CD8-positive, alpha-beta memory T cell (primary cell): Measurements from ENCODE around the gene CFAP157. TPM values are rescaled to one million over a fixed set of nuclear protein-coding genes. Genes with fewer than 3 reads are reported as not detected.

Source experiments
- CTCF ChIA-PET: fragments of 350-600 bp; sonication (Branson Sonifier 250); formaldehyde crosslinking; loops from one replicate; lab custom pipeline; 2021; ENCODE audit warnings: antibody characterized with exemption; lab: Charles Lee
- POLR2A ChIA-PET: fragments of 350-600 bp; sonication (Branson Sonifier 250); formaldehyde crosslinking; loops from one replicate; lab custom pipeline; 2021; ENCODE audit warnings: antibody characterized with exemption; lab: Charles Lee
- DNase-seq, 5 donors: peaks; one replicate each; pipeline versions ENCODE4 v3.0.0 to v3.0.0-alpha.2; 2020 to 2022; ENCODE audit warnings: mixed read lengths in 1 of 5
- H3K27ac ChIP-seq: one replicate; pipeline ENCODE4 v1.7.0; 2013; ENCODE audit warnings: low read depth, mild to moderate bottlenecking, low read length, moderate library complexity
- H3K27me3 ChIP-seq: 2 replicates; pipeline ENCODE4 v1.7.0; 2013; ENCODE audit warnings: low read length, mild to moderate bottlenecking; ENCODE audit not compliant: insufficient read depth, poor library complexity, severe bottlenecking
- H3K36me3 ChIP-seq: 2 replicates; pipeline ENCODE4 v1.7.0; 2013; ENCODE audit warnings: mild to moderate bottlenecking, low read length, moderate library complexity; ENCODE audit not compliant: insufficient read depth
- H3K4me1 ChIP-seq: 2 replicates; pipeline ENCODE4 v1.7.0; 2013; ENCODE audit warnings: mild to moderate bottlenecking, low read length, moderate library complexity; ENCODE audit not compliant: insufficient read depth
- H3K4me3 ChIP-seq: 2 replicates; pipeline ENCODE4 v1.7.0; 2013; ENCODE audit warnings: mild to moderate bottlenecking, low read length
- H3K9me3 ChIP-seq: 2 replicates; pipeline ENCODE4 v1.7.0; 2013; ENCODE audit warnings: mild to moderate bottlenecking, low read length
- H3K27ac Mint-ChIP-seq, 8 donors: one replicate each; pipeline ENCODE4 v1.8.0; 2020 to 2021; ENCODE audit warnings: mixed read lengths in 8 of 8, mild to moderate bottlenecking in 6 of 8, inconsistent platforms in 3 of 8, moderate library complexity in 3 of 8
- H3K27me3 Mint-ChIP-seq, 2 donors: one replicate each; pipeline ENCODE4 v1.8.0; 2020 to 2021; ENCODE audit warnings: mixed read lengths in 2 of 2, mild to moderate bottlenecking in 1 of 2, moderate library complexity in 1 of 2
- H3K36me3 Mint-ChIP-seq, 3 donors: one replicate each; pipeline ENCODE4 v1.8.0; 2020 to 2021; ENCODE audit warnings: mixed read lengths in 3 of 3, inconsistent platforms in 1 of 3, mild to moderate bottlenecking in 1 of 3
- H3K4me1 Mint-ChIP-seq, 3 donors: one replicate each; pipeline ENCODE4 v1.8.0; 2020 to 2021; ENCODE audit warnings: mixed read lengths in 3 of 3, inconsistent platforms in 1 of 3, mild to moderate bottlenecking in 1 of 3
- H3K4me3 Mint-ChIP-seq, 7 donors: one replicate each; pipeline ENCODE4 v1.8.0; 2020 to 2021; ENCODE audit warnings: mixed read lengths in 7 of 7, mild to moderate bottlenecking in 6 of 7, moderate library complexity in 4 of 7, inconsistent platforms in 2 of 7
- H3K9me3 Mint-ChIP-seq, 5 donors: one replicate each; pipeline ENCODE4 v1.8.0; 2020 to 2022; ENCODE audit warnings: mixed read lengths in 5 of 5, mild to moderate bottlenecking in 3 of 5, moderate library complexity in 2 of 5, inconsistent platforms in 1 of 5
- polyA plus RNA-seq: library from polyadenylated mRNA; unstranded; fragments of 300-500 nt; fragmentation: Illumina TruSeq; gene quantifications from one replicate; pipeline ENCODE4 v1.2.3, GENCODE V29; 2021
- total RNA-seq, 2 experiments: library from RNA; stranded (reverse); gene quantifications; one replicate each; pipeline ENCODE4 v1.2.3, GENCODE V29; 2021

The CFAP157 gene
- total and polyA plus RNA-seq, 3 experiments from 2014 or later = 0.33 TPM; not detected in 2

DNA sequence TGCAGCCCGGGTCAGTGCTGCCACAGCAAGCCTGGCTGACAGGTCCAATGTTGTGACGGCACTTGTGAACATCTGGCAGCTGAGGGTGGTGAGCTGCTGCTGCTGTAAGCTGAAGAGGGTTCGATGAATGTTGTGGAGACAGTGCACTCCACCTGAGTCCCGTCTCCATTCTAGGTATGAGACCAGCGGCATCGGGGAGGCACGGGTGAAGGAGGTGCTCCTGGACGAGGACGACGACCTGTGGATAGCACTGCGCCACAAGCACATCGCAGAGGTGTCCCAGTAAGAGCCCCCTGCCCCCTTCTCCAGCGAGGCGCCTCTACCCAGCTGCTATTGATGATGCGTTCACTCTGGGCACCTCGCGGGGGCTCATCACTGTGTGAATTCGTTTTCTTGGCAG lies 38.9 kb upstream of the CFAP157 start:
- H3K9me3 ChIP-seq = no peaks in the 10 kb centered on the region
- H3K4me3 ChIP-seq = no peak overlapping the region
- H3K4me3 Mint-ChIP-seq = no peak overlapping the region
- no peaks in the 10 kb centered on the region for H3K9me3 Mint-ChIP-seq
- H3K27ac Mint-ChIP-seq = no peak overlapping the region
- H3K4me1 Mint-ChIP-seq = no peaks in the 10 kb centered on the region
- ChIA-PET POLR2A (interaction anchor here (0.8 kb wide), 1 partner anchor 219 kb away, joined by 3 read pairs; no protein-coding TSS in a partner anchor), CTCF (interaction anchor here (0.9 kb wide), 1 partner anchor 11 kb away, joined by 3 read pairs; no protein-coding TSS in a partner anchor)
- H3K27me3 ChIP-seq = no peaks in the 10 kb centered on the region
- H3K36me3 ChIP-seq = no peaks in the 10 kb centered on the region
- H3K36me3 Mint-ChIP-seq = peaks cover 0 to 22% (median 7%) of the 10 kb centered on the region in 3 donors
- no peaks in the 10 kb centered on the region for H3K4me1 ChIP-seq
- no peak for DNase-seq
- peaks cover 0 to 1% of the 10 kb centered on the region in 2 donors for H3K27me3 Mint-ChIP-seq
- H3K27ac ChIP-seq = no peak overlapping the region

GRCh38 chr9:127673234-127673633 lies 33.6 kb upstream of the CFAP157 start:
- Histone ChIP-seq H3K36me3 (no peaks in the 10 kb centered on the region), H3K4me1 (no peaks in the 10 kb centered on the region), H3K27ac (no peak overlapping the region), H3K4me3 (no peak overlapping the region), H3K27me3 (no peaks in the 10 kb centered on the region), H3K9me3 (no peaks in the 10 kb centered on the region)
- Mint-ChIP-seq H3K36me3 (peaks cover 0 to 26% (median 8%) of the 10 kb centered on the region in 3 donors), H3K9me3 (no peaks in the 10 kb centered on the region), H3K4me3 (no peak overlapping the region), H3K27ac (no peak overlapping the region), H3K27me3 (no peaks in the 10 kb centered on the region), H3K4me1 (no peaks in the 10 kb centered on the region)
- ChIA-PET POLR2A (no interaction called here), CTCF (no interaction called here)
- no peak for DNase-seq

GRCh38 chr9:127676638-127677037 lies 30.1 kb upstream of the CFAP157 start:
- ChIA-PET CTCF (no interaction called here), POLR2A (no interaction called here)

DNA sequence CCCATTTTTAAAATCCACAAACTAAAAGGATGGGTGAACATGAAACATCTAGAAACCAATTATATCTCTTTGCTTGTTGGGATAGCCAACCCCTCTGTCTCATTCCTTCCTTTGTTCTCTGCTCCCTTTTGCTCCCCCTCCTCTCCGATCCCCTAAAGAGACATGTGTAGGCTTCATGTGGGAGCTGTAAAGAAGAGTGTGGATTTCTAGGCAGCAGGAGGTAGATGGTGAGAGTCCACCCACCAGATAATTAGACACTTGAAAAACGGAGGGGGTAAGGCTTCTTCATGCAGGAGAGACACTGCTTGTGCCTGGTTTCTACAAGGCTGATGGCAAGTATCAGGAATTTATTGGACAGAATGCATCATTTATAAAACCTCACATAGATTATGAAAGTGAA lies 27.3 kb upstream of the CFAP157 start:
- POLR2A ChIA-PET = no interaction called here

More at GRCh38 chr9:127676638-127677037, 30.1 kb upstream of the CFAP157 start:
- H3K4me1 Mint-ChIP-seq = no peaks in the 10 kb centered on the region
- Histone ChIP-seq H3K36me3 (no peaks in the 10 kb centered on the region), H3K4me3 (no peak overlapping the region), H3K4me1 (no peaks in the 10 kb centered on the region), H3K27me3 (no peaks in the 10 kb centered on the region), H3K9me3 (no peaks in the 10 kb centered on the region), H3K27ac (no peak overlapping the region)
- DNase-seq = no peak
- no peaks in the 10 kb centered on the region for H3K9me3 Mint-ChIP-seq
- H3K27me3 Mint-ChIP-seq = peaks cover 0 to 4% of the 10 kb centered on the region in 2 donors
- peak overlapping the region in 1 of 8 donors; percentile 48 for H3K27ac Mint-ChIP-seq
- H3K36me3 Mint-ChIP-seq = peaks cover 0 to 32% (median 4%) of the 10 kb centered on the region in 3 donors
- no peak overlapping the region for H3K4me3 Mint-ChIP-seq

GRCh38 chr9:127680226-127680625 lies 26.6 kb upstream of the CFAP157 start:
- H3K9me3 Mint-ChIP-seq = no peaks in the 10 kb centered on the region
- no peak overlapping the region for H3K27ac Mint-ChIP-seq
- CTCF ChIA-PET = no interaction called here
- peaks cover 0 to 4% of the 10 kb centered on the region in 2 donors for H3K27me3 Mint-ChIP-seq
- peaks cover 0 to 34% (median 7%) of the 10 kb centered on the region in 3 donors for H3K36me3 Mint-ChIP-seq
- H3K4me3 Mint-ChIP-seq = no peak overlapping the region
- H3K27ac ChIP-seq = no peak overlapping the region
- H3K36me3 ChIP-seq = no peaks in the 10 kb centered on the region
- H3K4me1 Mint-ChIP-seq = no peaks in the 10 kb centered on the region
- POLR2A ChIA-PET = no interaction called here
- DNase-seq = no peak
- H3K9me3 ChIP-seq = no peaks in the 10 kb centered on the region
- no peaks in the 10 kb centered on the region for H3K27me3 ChIP-seq
- no peaks in the 10 kb centered on the region for H3K4me1 ChIP-seq
- no peak overlapping the region for H3K4me3 ChIP-seq

More for the DNA sequence above, 27.3 kb upstream of the CFAP157 start:
- no peak overlapping the region for H3K27ac ChIP-seq
- no peaks in the 10 kb centered on the region for H3K36me3 ChIP-seq
- H3K27me3 ChIP-seq = no peaks in the 10 kb centered on the region
- Mint-ChIP-seq H3K4me1 (no peaks in the 10 kb centered on the region), H3K27ac (no peak overlapping the region), H3K9me3 (no peaks in the 10 kb centered on the region), H3K36me3 (peaks cover 0 to 34% (median 7%) of the 10 kb centered on the region in 3 donors), H3K27me3 (peaks cover 0 to 4% of the 10 kb centered on the region in 2 donors), H3K4me3 (no peak overlapping the region)
- no peak overlapping the region for H3K4me3 ChIP-seq
- no peaks in the 10 kb centered on the region for H3K4me1 ChIP-seq
- CTCF ChIA-PET = interaction anchor here (1.1 kb wide), 1 partner anchor 12 kb away, joined by 3 read pairs; no protein-coding TSS in a partner anchor
- no peaks in the 10 kb centered on the region for H3K9me3 ChIP-seq
- DNase-seq = no peak

GRCh38 chr9:127680846-127681245 lies 25.9 kb upstream of the CFAP157 start:
- Mint-ChIP-seq H3K4me1 (no peaks in the 10 kb centered on the region), H3K27me3 (peaks cover 0 to 4% of the 10 kb centered on the region in 2 donors), H3K9me3 (no peaks in the 10 kb centered on the region), H3K27ac (no peak overlapping the region), H3K36me3 (peaks cover 0 to 32% (median 7%) of the 10 kb centered on the region in 3 donors), H3K4me3 (no peak overlapping the region)
- H3K36me3 ChIP-seq = no peaks in the 10 kb centered on the region
- no peaks in the 10 kb centered on the region for H3K4me1 ChIP-seq
- H3K9me3 ChIP-seq = no peaks in the 10 kb centered on the region
- ChIA-PET CTCF (no interaction called here), POLR2A (no interaction called here)
- no peak overlapping the region for H3K27ac ChIP-seq
- no peak for DNase-seq
- no peaks in the 10 kb centered on the region for H3K27me3 ChIP-seq
- no peak overlapping the region for H3K4me3 ChIP-seq

- no peaks in the 10 kb centered on the region for H3K4me1 ChIP-seq
- no peak overlapping the region for H3K4me3 Mint-ChIP-seq
- no peaks in the 10 kb centered on the region for H3K36me3 ChIP-seq
- no peaks in the 10 kb centered on the region for H3K27me3 ChIP-seq
- H3K27me3 Mint-ChIP-seq = peaks cover 0 to 4% of the 10 kb centered on the region in 2 donors
- H3K4me1 Mint-ChIP-seq = no peaks in the 10 kb centered on the region
- no peak overlapping the region for H3K27ac Mint-ChIP-seq
- no peaks in the 10 kb centered on the region for H3K9me3 ChIP-seq
- CTCF ChIA-PET = interaction anchor here (1.3 kb wide), 1 partner anchor 21 kb away, joined by 3 read pairs; no protein-coding TSS in a partner anchor
- POLR2A ChIA-PET = no interaction called here
- H3K27ac ChIP-seq = no peak overlapping the region
- H3K36me3 Mint-ChIP-seq = peaks cover 0 to 30% (median 6%) of the 10 kb centered on the region in 3 donors
- no peak for DNase-seq
- no peak overlapping the region for H3K4me3 ChIP-seq
- no peaks in the 10 kb centered on the region for H3K9me3 Mint-ChIP-seq
These were observed 24.2 kb upstream of the CFAP157 start for GRCh38 chr9:127682351-127683136.

DNA sequence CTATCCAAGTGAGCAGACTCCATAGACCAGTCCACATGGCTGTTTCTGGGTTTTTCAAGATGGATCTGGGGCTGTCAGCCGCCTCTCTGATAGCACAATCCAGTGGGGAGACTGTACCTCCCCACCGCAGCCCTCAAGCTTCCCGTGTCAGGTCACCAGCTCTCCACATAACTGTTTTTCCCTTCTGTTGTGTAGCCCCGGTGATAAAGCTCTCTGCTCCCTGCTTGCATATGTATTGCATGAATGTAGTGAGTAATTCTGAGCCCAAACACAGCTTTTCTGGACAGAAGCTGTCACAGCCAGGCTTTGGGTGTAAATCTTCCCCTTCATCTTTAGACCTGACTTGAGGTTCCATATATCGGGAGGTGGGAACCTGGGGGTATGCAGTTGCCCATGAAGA lies 23.1 kb upstream of the CFAP157 start:
- Histone ChIP-seq H3K27me3 (no peaks in the 10 kb centered on the region), H3K27ac (no peak overlapping the region), H3K9me3 (no peaks in the 10 kb centered on the region), H3K4me1 (no peaks in the 10 kb centered on the region), H3K4me3 (no peak overlapping the region), H3K36me3 (no peaks in the 10 kb centered on the region)
- POLR2A ChIA-PET = no interaction called here
- H3K27ac Mint-ChIP-seq = peak overlapping the region in 1 of 8 donors; percentile 37
- no peak overlapping the region for H3K4me3 Mint-ChIP-seq
- CTCF ChIA-PET = interaction anchor here (1.3 kb wide), 1 partner anchor 23 kb away, joined by 3 read pairs; no protein-coding TSS in a partner anchor
- H3K9me3 Mint-ChIP-seq = no peaks in the 10 kb centered on the region
- peaks cover 0 to 29% (median 6%) of the 10 kb centered on the region in 3 donors for H3K36me3 Mint-ChIP-seq
- DNase-seq = no peak
- H3K27me3 Mint-ChIP-seq = peaks cover 2% of the 10 kb centered on the region in 2 donors
- no peaks in the 10 kb centered on the region for H3K4me1 Mint-ChIP-seq
